ENCODE data around the gene SNCG.
"Not testable (repeated sequence)": the region's sequence is repeated elsewhere in the genome, so short reads cannot be mapped to it uniquely, and the experiment has no call there.

Gene SNCG

DNA sequence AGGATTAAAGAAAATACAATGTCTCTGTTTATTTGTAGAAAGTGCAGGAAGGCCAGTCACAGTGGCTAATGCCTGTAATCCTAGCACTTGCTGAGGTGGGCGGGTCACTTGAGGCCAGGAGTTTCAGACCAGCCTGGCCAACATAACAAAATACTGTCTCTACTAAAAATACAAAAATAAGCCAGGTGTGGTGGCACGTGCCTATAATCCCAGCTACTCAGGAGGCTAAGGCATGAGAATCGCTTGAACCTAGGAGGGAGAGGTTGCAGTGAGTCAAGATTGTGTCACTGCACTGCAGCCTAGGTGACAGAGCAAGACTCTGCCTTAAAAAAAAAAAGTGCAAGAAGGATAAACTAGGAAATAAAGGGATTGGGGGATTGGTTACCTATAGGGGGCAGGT lies 20.1 kb downstream of the SNCG start:
- not testable (repeated sequence) for DNase-seq (ENCODE audit: low spot score)

DNA sequence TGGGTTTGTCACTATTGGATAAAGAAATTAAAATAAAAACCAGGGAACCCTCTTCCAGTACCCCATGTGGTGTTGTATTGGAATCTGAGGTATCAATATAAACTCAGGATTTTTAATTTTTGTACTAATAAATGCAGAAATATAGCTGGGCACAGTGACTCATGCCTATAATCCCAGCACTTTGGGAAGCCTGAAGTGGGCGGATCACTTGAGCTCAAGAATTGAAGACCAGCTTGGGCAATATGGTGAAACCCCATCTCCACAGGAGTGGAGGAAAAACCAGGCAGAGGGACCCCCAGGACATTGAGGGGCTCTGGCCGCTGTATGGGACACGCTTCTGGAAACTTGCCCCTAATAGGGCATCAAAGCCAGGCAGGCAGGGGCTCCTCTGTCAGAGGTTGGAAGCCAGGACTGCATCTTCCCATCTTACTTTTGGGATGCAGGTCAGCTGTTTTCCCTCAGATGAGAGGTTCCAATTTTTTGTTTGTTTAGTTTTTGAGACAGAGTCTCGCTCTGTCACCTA lies 21.0 kb downstream of the SNCG start:
- DNase-seq (ENCODE audit: low spot score): no peak

DNA sequence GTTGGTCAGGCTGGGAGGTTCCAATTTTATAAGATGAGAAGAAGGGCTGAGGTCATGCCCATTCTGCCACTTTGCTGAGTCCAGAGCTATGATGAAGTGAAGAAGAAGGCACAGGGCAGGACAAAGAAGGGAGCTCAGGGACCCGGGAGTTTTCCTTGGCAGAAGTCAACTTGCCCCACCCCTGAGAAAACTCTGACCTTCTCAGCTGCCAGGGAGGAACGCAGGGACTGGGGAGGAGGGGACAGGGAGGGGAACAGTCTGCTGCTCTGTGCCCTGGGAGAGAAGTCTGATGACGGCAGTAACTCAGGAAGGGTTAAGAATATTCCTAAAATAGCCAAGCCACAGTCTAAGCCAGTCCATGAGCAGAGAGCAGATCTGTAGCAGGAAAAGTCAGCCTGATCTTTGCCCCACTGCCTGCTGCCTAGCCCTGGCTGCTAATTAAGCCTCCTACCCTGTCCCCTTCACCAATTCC lies 21.6 kb downstream of the SNCG start:
- DNase-seq (ENCODE audit: low spot score): no peak

DNA sequence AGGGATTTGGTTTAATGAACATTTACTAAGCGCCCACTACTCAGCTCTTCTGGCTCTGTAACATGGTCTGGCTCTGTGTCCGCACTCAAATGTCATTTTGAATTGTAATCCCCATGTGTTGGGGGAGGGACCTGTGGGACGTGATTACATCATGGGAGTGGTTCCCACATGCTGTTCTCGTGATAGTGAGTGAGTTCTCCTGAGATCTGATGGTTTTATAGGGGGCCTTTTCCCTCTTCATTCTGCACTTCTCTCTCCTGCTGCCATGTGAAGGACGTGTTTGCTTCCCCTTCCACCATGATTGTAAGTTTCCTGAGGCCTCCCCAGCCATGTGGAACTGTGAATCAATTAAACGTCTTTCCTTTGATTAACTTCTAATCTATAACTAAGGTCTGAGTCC lies 22.6 kb downstream of the SNCG start:
- not testable (repeated sequence) for DNase-seq (ENCODE audit: low spot score)

DNA sequence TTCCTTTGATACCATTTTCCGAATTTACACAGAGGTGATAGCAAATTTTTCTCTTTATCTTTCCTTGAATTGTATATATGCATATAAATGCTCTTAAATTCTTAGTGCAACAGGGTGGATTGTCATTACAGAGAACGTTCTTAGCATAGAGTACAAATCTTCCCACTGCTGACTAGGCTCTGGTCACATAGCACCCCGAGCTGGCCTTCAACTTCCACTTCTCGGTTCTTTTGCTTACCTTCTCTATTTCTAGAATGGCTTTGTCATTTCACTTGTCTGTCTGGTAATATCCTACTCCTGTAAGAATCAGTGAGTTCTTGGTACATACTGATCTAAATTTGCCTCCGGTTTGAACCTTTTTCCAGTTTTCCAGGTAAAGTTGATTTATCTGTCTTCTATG lies 23.3 kb downstream of the SNCG start:
- no peak for DNase-seq (ENCODE audit: low spot score)

DNA sequence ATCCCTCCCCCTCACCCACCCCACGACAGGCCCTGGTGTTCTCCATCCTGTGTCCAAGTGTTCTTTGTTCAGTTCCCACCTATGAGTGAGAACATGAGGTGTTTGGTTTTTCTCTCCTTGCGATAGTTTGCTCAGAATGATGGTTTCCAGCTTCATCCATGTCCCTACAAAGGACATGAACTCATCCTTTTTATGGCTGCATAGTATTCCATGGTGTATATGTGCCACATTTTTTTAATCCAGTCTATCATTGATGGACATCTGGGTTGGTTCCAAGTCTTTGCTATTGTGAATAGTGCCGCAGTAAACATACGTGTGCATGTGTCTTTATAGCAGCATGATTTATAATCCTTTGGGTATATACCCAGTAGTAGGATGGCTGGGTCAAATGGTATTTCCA lies 26.1 kb downstream of the SNCG start:
- DNase-seq (ENCODE audit: low spot score): not testable (repeated sequence)

DNA sequence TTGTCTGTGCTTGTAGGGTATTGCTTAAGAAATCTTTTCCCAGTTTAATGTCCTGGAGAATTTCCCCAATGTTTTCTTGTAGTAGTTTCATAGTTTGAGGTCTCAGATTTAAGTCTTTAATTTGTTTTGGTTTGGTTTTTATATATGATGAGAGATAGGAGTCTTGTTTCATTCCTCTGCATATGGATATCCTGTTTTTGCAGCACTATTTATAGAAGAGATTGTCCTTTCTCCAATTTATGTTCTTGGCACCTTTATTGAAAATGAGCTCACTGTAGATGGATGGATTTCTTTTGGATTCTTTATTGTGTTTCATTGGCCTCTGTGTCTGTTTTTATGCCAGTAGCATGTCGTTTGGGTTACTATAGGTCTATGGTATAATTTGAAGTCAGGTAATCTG lies 30.1 kb downstream of the SNCG start:
- DNase-seq (ENCODE audit: low spot score): no peak

DNA sequence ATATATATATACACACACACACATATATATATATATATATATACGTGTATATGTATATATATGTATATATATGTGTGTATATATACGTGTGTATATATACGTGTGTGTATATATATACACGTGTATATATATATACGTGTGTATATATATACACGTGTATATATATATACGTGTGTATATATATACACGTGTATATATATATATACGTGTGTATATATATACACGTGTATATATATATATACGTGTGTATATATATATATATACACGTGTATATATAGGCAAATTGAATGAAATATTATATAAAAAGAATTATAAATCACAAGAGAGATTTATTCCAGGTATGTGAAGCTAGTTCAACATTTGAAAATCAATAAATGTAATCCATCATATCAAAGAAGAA lies 33.0 kb downstream of the SNCG start:
- not testable (repeated sequence) for DNase-seq (ENCODE audit: low spot score)

DNA sequence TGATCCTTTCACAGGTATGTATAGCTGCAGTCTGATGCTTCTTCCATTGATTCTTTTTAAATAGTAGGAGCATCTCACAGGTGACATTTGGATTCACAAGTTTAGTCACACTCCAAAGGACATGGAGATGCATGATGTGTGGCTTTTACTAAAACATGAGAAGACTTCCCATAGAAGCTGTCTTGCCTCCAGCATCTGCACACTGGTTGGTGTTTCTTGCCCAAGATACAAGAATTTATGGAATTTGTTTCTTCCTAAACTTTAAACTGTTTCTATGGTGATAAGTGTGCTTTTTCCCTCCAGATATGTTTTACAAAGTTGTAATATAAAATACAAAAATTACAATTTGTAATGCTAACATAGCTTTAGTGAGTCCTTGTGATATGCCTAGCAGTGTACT lies 34.1 kb downstream of the SNCG start:
- no peak for DNase-seq (ENCODE audit: low spot score)

DNA sequence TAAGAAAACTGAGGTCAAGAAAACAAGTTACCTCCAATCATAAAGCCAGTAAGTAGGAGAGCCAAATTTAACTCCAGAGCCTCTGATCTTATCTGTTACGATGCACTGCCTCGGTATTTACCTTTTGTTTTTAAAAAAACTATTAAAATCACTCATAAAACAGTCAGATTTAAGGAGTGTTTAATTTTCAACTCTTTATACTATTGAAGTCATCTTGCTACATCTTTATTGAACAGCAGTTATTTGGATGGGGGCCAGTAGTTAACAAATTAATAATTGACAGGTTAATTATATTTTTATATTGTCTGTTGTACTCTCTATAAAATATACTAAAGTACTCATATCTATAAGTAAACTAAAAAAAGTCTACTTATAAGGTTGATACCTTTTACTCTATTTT lies 34.5 kb downstream of the SNCG start:
- DNase-seq (ENCODE audit: low spot score): no peak

DNA sequence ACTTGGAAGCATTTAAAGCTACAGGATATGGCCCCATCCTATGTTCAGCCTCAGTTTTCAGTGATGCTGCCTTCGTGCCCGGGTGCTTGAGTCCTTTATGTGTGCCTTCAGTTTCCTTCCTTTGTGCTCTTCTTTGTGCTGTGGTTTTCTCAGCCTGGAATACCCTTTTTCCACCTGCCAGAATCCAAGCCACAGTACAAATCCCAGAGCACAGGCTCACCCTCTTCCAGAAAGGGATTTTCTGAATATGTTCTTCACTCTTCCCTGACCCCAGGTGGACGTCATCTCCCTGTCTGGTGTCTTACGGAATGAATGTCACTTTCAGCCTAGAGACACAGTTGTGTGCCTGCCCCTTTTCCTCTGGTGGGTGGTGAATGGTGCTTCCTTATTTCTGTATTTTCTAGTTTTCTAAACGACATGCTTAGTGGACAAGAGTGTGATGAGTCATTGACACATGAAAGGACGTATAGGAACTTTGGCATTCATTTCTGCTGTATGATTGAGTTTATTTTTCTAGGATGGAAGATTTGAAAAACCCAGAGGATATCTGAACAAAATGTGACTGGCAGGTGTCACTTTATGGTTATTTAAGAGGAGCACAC lies 41.5 kb downstream of the SNCG start:
- not testable (repeated sequence) for DNase-seq (ENCODE audit: low spot score)

DNA sequence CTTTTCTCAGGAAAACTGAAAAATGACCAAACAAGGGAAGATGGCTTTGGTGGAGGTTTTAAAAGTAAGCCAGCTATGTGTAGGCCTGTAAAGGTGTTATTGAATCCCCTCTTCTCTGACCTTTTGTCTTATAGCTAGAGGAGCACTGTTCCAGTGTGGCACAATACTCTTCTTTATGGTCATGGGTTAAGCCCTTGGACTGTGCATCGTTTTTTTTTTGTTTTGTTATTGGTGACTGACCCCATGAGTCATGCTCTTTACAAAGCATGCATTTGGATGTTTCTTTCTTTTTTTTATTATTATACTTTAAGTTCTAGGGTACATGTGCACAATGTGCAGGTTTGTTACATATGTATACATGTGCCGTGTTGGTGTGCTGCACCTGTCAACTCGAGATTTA lies 42.1 kb downstream of the SNCG start:
- DNase-seq (ENCODE audit: low spot score): no peak

DNA sequence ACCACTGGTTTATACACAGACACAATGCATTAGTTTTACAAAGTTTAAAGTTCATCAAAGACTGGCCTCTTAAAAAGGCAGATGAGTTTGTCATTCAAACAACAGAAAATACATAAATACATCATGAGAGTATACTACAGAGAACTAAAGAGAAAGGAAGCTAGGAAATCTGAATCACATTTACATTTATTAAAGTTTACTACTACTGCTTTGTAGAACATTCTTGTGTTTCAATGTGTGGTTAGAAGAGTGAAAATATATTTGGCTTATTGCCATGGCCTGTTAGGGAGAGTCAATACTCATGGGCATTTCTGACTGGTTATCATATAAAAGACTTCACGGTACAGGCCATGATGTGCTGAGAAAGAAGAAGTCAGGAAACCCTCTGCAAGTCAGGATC lies 48.7 kb downstream of the SNCG start:
- not testable (repeated sequence) for DNase-seq (ENCODE audit: low spot score)

DNA sequence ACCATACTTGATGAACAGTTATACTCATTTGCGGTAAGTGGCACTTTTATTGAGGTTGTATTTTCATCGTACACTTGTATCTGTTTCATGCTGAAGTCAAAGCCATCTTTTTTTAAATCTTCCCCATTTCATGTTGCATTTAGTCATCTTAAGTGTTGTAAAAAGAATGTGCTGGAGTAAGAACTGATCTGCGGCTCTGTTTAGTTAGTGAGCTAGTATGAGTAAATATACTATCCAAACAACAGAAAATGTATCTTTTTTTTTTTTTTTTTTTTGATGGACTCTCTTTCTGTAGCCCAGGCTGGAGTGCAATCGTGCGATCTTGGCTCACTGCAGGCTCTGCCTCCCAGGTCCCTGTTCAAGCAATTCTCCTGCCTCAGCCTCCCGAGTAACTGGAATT lies 49.3 kb downstream of the SNCG start:
- not testable (repeated sequence) for DNase-seq (ENCODE audit: low spot score)

DNA sequence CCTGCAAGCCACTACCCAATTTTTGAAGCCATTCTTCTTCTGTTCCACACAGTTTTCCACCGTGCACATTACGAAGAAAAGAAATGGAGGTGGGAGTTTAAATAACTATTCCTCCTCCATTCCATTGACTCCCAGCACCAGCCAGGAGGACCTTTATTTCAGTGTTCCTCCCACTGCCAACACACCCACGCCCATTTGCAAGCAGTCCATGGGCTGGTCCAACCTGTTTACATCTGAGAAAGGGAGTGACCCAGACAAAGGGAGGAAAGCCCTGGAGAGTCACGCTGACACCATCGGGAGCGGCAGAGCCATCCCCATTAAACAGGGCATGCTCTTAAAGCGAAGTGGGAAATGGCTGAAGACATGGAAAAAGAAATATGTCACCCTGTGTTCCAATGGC lies 49.9 kb downstream of the SNCG start:
- not testable (repeated sequence) for DNase-seq (ENCODE audit: low spot score)

DNA sequence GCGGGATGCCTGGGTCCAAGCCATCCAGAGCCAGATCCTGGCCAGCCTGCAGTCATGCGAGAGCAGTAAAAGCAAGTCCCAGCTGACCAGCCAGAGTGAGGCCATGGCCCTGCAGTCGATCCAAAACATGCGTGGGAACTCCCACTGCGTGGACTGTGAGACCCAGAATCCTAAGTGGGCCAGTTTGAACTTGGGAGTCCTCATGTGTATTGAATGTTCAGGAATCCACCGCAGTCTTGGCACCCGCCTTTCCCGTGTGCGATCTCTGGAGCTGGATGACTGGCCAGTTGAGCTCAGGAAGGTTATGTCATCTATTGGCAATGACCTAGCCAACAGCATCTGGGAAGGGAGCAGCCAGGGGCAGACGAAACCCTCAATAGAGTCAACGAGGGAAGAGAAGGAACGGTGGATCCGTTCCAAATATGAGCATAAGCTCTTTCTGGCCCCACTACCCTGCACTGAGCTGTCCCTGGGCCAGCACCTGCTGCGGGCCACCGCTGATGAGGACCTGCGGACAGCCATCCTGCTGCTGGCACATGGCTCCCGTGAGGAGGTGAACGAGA lies 50.8 kb downstream of the SNCG start:
- DNase-seq (ENCODE audit: low spot score): not testable (repeated sequence)
